NB4 (cell line): ENCODE data around the gene GAS6.

Source experiments
- CTCF ChIP-seq: IDR thresholded peaks from one replicate; pipeline ENCODE4 v1.5.1; 2012; ENCODE audit warnings: low read depth, low read length
- MAX ChIP-seq: IDR thresholded peaks from 2 replicates; pipeline ENCODE4 v1.6.1; 2011; ENCODE audit warnings: low read depth, low read length
- MYC ChIP-seq: IDR thresholded peaks from 2 replicates; pipeline ENCODE4 v1.6.1; 2011; ENCODE audit warnings: low read depth, low read length
- POLR2A ChIP-seq: IDR thresholded peaks from 2 replicates; pipeline ENCODE4 v1.6.1; 2011; ENCODE audit warnings: mild to moderate bottlenecking; ENCODE audit not compliant: insufficient read length; ENCODE audit errors: extremely low read depth

- TF ChIP-seq CTCF: no peak
- no peak for TF ChIP-seq POLR2A
- no peak for TF ChIP-seq MYC
- TF ChIP-seq MAX: no peak
Measured at GRCh38 chr13:113842336-113843062, 21.4 kb downstream of the GAS6 start.
